ENCODE results near the gene SLC7A1. TPM values are rescaled to one million over a fixed set of nuclear protein-coding genes. Genes with fewer than 3 reads are reported as not detected.

The SLC7A1 gene
- total RNA-seq, 1 donor from 2014 or later = 43.2 TPM

GRCh38 chr13:29516880-29517279 lies 78.6 kb downstream of the SLC7A1 start:
- intact Hi-C loops (cut with DNase I) = loop anchor here (10.0 kb wide), 1 partner anchor 238 kb away; no protein-coding TSS in a partner anchor
- Histone ChIP-seq H3K4me3 (no peak overlapping the region), H3K36me3 (peaks cover 0 to 29% of the 10 kb centered on the region in 2 donors), H3K9me3 (no peaks in the 10 kb centered on the region), H3K27ac (no peak overlapping the region), H3K4me1 (peaks cover 15% of the 10 kb centered on the region), H3K27me3 (no peaks in the 10 kb centered on the region)
- TF ChIP-seq POLR2AphosphoS5 (IDR thresholded peaks at IDR 0.05; ENCODE audit: insufficient read depth in 1 of 2, low read depth in 1 of 2) = no peak
- no peak for TF ChIP-seq POLR2A (IDR thresholded peaks at IDR 0.05)
- TF ChIP-seq CTCF (IDR thresholded peaks at IDR 0.05) = no peak
- no peak for DNase-seq (ENCODE audit: extremely low spot score in 2 of 2)

GRCh38 chr13:29516012-29516411 lies 79.5 kb downstream of the SLC7A1 start:
- no peak for DNase-seq (ENCODE audit: extremely low spot score in 2 of 2)
- Histone ChIP-seq H3K27me3 (no peaks in the 10 kb centered on the region), H3K9me3 (no peaks in the 10 kb centered on the region), H3K36me3 (peaks cover 0 to 29% of the 10 kb centered on the region in 2 donors), H3K27ac (no peak overlapping the region), H3K4me1 (peaks cover 14% of the 10 kb centered on the region), H3K4me3 (no peak overlapping the region)
- intact Hi-C loops (cut with DNase I) = loop anchor here (10.0 kb wide), 1 partner anchor 239 kb away; no protein-coding TSS in a partner anchor
- TF ChIP-seq POLR2AphosphoS5 (IDR thresholded peaks at IDR 0.05; ENCODE audit: insufficient read depth in 1 of 2, low read depth in 1 of 2) = no peak
- no peak for TF ChIP-seq POLR2A (IDR thresholded peaks at IDR 0.05)
- TF ChIP-seq CTCF (IDR thresholded peaks at IDR 0.05) = no peak

- no peak for DNase-seq (ENCODE audit: extremely low spot score in 2 of 2)
- intact Hi-C loops (cut with DNase I) = loop anchor here (10.0 kb wide), 1 partner anchor 239 kb away; no protein-coding TSS in a partner anchor
- Histone ChIP-seq H3K27me3 (no peaks in the 10 kb centered on the region), H3K4me1 (peaks cover 14% of the 10 kb centered on the region), H3K27ac (no peak overlapping the region), H3K9me3 (no peaks in the 10 kb centered on the region), H3K36me3 (peaks cover 0 to 29% of the 10 kb centered on the region in 2 donors), H3K4me3 (no peak overlapping the region)
- no peak for TF ChIP-seq CTCF (IDR thresholded peaks at IDR 0.05)
- no peak for TF ChIP-seq POLR2A (IDR thresholded peaks at IDR 0.05)
- no peak for TF ChIP-seq POLR2AphosphoS5 (IDR thresholded peaks at IDR 0.05; ENCODE audit: insufficient read depth in 1 of 2, low read depth in 1 of 2)
These were observed 80.1 kb downstream of the SLC7A1 start for GRCh38 chr13:29515372-29515771.

- intact Hi-C loops (cut with DNase I) = loop anchor here (10.0 kb wide), 1 partner anchor 240 kb away; no protein-coding TSS in a partner anchor
- Histone ChIP-seq H3K4me1 (peaks cover 14% of the 10 kb centered on the region), H3K36me3 (peaks cover 0 to 29% of the 10 kb centered on the region in 2 donors), H3K27ac (no peak overlapping the region), H3K27me3 (no peaks in the 10 kb centered on the region), H3K9me3 (no peaks in the 10 kb centered on the region), H3K4me3 (no peak overlapping the region)
- no peak for DNase-seq (ENCODE audit: extremely low spot score in 2 of 2)
- no peak for TF ChIP-seq POLR2AphosphoS5 (IDR thresholded peaks at IDR 0.05; ENCODE audit: insufficient read depth in 1 of 2, low read depth in 1 of 2)
- no peak for TF ChIP-seq CTCF (IDR thresholded peaks at IDR 0.05)
- no peak for TF ChIP-seq POLR2A (IDR thresholded peaks at IDR 0.05)
These were observed 80.7 kb downstream of the SLC7A1 start for GRCh38 chr13:29514720-29515310.

Measured in vagina (tissue), 2 donors.